Mammary epithelial cell (primary cell): ENCODE results near the gene SLC9A9.

Experiments used
- CTCF ChIP-seq, 2 donors: IDR thresholded peaks in 1 of 2; conservative IDR thresholded peaks in 1 of 2; 2 replicates each; pipeline ENCODE4 v1.5.1; 2011 to 2012; ENCODE audit warnings: inconsistent platforms in 2 of 2, low read length in 2 of 2, mild to moderate bottlenecking in 2 of 2, control low read depth in 1 of 2, low read depth in 1 of 2; ENCODE audit not compliant: insufficient read depth in 1 of 2; ENCODE audit errors: extremely low read depth in 1 of 2
- EZH2 ChIP-seq: IDR thresholded peaks from 2 replicates; pipeline ENCODE4 v1.6.1; 2012; ENCODE audit warnings: low read length, inconsistent platforms, borderline replicate concordance

- TF ChIP-seq CTCF (conservative IDR thresholded peaks at IDR 0.05 in 1 of 2, IDR thresholded peaks at IDR 0.05 in 1 of 2; ENCODE audit: extremely low read depth in 1 of 2, insufficient read depth in 1 of 2, low read depth in 1 of 2, low read length in 2 of 2) (no peak), EZH2 (no peak)
Measured at GRCh38 chr3:143383421-143383820, 464.8 kb downstream of the SLC9A9 start.
